Activated gamma-delta T cell treated with Interleukin-2 at 50 U/mL for 16 hours (primary cell): ENCODE measurements around the gene TOMM20.
"Not testable (repeated sequence)": the region's sequence is repeated elsewhere in the genome, so short reads cannot be mapped to it uniquely, and the experiment has no call there.

Experiments
- DNase-seq: peaks from one replicate; pipeline ENCODE4 v3.0.0-alpha.2; 2020

The TOMM20 gene

GRCh38 chr1:235100194-235100772 is 28.4 kb downstream of the TOMM20 start:
- no peak for DNase-seq

- DNase-seq: no peak
Measured at GRCh38 chr1:235098991-235099390, 29.6 kb downstream of the TOMM20 start.

- no peak for DNase-seq
Measured at GRCh38 chr1:235098547-235098946, 30.1 kb downstream of the TOMM20 start.

- not testable (repeated sequence) for DNase-seq
Measured at GRCh38 chr1:235097501-235097900, 31.1 kb downstream of the TOMM20 start.

- DNase-seq: no peak
Measured at GRCh38 chr1:235095938-235096562, 32.6 kb downstream of the TOMM20 start.

- peak; percentile 81 for DNase-seq
Measured at GRCh38 chr1:235093696-235094592, 34.7 kb downstream of the TOMM20 start.

- no peak for DNase-seq
Measured at GRCh38 chr1:235093013-235093695, 35.5 kb downstream of the TOMM20 start.

- not testable (repeated sequence) for DNase-seq
Measured at GRCh38 chr1:235092415-235092814, 36.2 kb downstream of the TOMM20 start.

GRCh38 chr1:235092045-235092406 is 36.6 kb downstream of the TOMM20 start:
- DNase-seq: not testable (repeated sequence)

- DNase-seq: not testable (repeated sequence)
Measured at GRCh38 chr1:235091319-235092044, 37.2 kb downstream of the TOMM20 start.

GRCh38 chr1:235090406-235091069 is 38.1 kb downstream of the TOMM20 start:
- DNase-seq: no peak

GRCh38 chr1:235088907-235089306 is 39.7 kb downstream of the TOMM20 start:
- DNase-seq: no peak

- no peak for DNase-seq
Measured at GRCh38 chr1:235088430-235088829, 40.2 kb downstream of the TOMM20 start.

- DNase-seq: no peak
Measured at GRCh38 chr1:235087906-235088305, 40.7 kb downstream of the TOMM20 start.

- not testable (repeated sequence) for DNase-seq
Measured at GRCh38 chr1:235085411-235086117, 43.1 kb downstream of the TOMM20 start.

- not testable (repeated sequence) for DNase-seq
Measured at GRCh38 chr1:235080788-235081187, 47.8 kb downstream of the TOMM20 start.

GRCh38 chr1:235080297-235080657 is 48.4 kb downstream of the TOMM20 start:
- DNase-seq: not testable (repeated sequence)

GRCh38 chr1:235079443-235080296 is 49.0 kb downstream of the TOMM20 start:
- DNase-seq: no peak

GRCh38 chr1:235078480-235079381 is 49.9 kb downstream of the TOMM20 start:
- DNase-seq: no peak
